ENCODE results near the gene OXNAD1. TPM values are rescaled to one million over a fixed set of nuclear protein-coding genes. Genes with fewer than 3 reads are reported as not detected.

OXNAD1 gene
- total and polyA plus RNA-seq, 2 of the 13 experiments (the other 11 are each of a cell fraction or from before 2014, with no cell fraction given): 9.9 to 18.8 TPM

DNA sequence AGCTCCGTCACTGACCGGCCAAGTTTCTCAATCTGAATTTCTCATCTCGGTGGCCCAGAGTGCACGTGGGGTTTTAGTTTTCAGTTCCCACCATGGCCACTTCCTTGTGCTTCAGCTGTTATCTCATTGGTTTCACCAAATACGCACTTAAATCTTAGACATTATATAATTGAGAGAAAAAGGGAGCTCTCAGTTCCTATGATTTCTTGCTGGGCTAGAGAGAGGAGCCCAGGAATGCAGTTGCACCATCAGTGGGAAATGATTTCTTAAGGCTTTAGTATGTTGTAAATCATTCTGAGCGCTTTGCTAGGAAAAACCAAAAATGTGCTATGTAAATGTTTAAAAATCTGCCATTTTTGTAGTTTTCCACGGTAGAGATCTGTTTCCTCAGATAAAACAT is 53.2 kb downstream of the OXNAD1 start:
- Histone ChIP-seq H3K9me3 (ENCODE audit: low read length) (no peaks in the 10 kb centered on the region), H3K4me3 (replicated peaks in 1 of 3; ENCODE audit: insufficient read depth in 1 of 3, low read depth in 2 of 3, low read length in 3 of 3) (no peak overlapping the region), H3K4me1 (ENCODE audit: insufficient read depth, low read length) (peaks cover 6% of the 10 kb centered on the region; the same call in 1 of the 2 replicates), H3K9ac (ENCODE audit: insufficient read depth, low read depth, low read length) (no peak overlapping the region), H3K27me3 (ENCODE audit: control insufficient read depth in 1 of 2, insufficient read depth in 2 of 2, low read length in 2 of 2) (no peaks in the 10 kb centered on the region), H3K79me2 (ENCODE audit: insufficient read depth, low read length) (no peaks in the 10 kb centered on the region), H3K27ac (ENCODE audit: extremely low read length, insufficient read depth, low read length) (no peak overlapping the region), H3K4me2 (ENCODE audit: low read depth, low read length) (no peak overlapping the region), H3K36me3 (replicated peaks in 1 of 2; ENCODE audit: control insufficient read depth in 1 of 2, insufficient read depth in 2 of 2, low read length in 2 of 2) (peaks cover 4 to 28% of the 10 kb centered on the region in 2 experiments; a peak in 4 of 5 replicates), H4K20me1 (ENCODE audit: insufficient read depth, low read length) (no peaks in the 10 kb centered on the region), H2AFZ (ENCODE audit: low read length) (no peak overlapping the region)
- ChIA-PET POLR2A (no interaction called here), CTCF (ENCODE audit: low intra/inter-chr PET ratio, low total read pairs) (no interaction called here)
- in situ Hi-C loops (cut with HindIII; ENCODE audit: extremely low pct_ligation_motif_present, low pct_unique_long_range_greater_than_20kb): no loop called here
- ATAC-seq: no peak
- BruUV-seq (replicated peaks): no TSS peak
- WGBS (ENCODE audit: low lambda C conversion rate): 91% methylated on average over 7 of the region's 7 CpGs
- intact Hi-C loops (cut with micrococcal nuclease; ENCODE audit: unreplicated experiment): no loop called here
- no peak for DNase-seq (ENCODE audit: low spot score)
- no peak for FAIRE-seq
- TF ChIP-seq ZFP90 (CRISPR knock-in tag; IDR thresholded peaks at IDR 0.05; ENCODE audit: borderline replicate concordance) (no peak), POLR2G (IDR thresholded peaks at IDR 0.05; ENCODE audit: low read depth, low read length) (no peak), CEBPG (CRISPR knock-in tag; IDR thresholded peaks at IDR 0.05) (no peak), ZNF331 (CRISPR knock-in tag; IDR thresholded peaks at IDR 0.05) (no peak), ZNF572 (CRISPR knock-in tag; IDR thresholded peaks at IDR 0.05) (no peak), ZNF224 (CRISPR knock-in tag; IDR thresholded peaks at IDR 0.05) (no peak), WIZ (CRISPR knock-in tag; IDR thresholded peaks at IDR 0.05) (no peak), JUND (CRISPR knock-in tag; IDR thresholded peaks at IDR 0.05) (no peak), HNRNPLL (IDR thresholded peaks at IDR 0.05; ENCODE audit: low read depth, low read length, poor library complexity, severe bottlenecking) (no peak), ZNF678 (CRISPR knock-in tag; IDR thresholded peaks at IDR 0.05) (no peak), ATM (IDR thresholded peaks at IDR 0.05; ENCODE audit: borderline replicate concordance) (no peak), KDM5B (CRISPR knock-in tag; IDR thresholded peaks at IDR 0.05; ENCODE audit: borderline replicate concordance) (no peak), GTF3A (CRISPR knock-in tag; conservative IDR thresholded peaks at IDR 0.05) (no peak)
- TF ChIP-seq, protein P1, sequence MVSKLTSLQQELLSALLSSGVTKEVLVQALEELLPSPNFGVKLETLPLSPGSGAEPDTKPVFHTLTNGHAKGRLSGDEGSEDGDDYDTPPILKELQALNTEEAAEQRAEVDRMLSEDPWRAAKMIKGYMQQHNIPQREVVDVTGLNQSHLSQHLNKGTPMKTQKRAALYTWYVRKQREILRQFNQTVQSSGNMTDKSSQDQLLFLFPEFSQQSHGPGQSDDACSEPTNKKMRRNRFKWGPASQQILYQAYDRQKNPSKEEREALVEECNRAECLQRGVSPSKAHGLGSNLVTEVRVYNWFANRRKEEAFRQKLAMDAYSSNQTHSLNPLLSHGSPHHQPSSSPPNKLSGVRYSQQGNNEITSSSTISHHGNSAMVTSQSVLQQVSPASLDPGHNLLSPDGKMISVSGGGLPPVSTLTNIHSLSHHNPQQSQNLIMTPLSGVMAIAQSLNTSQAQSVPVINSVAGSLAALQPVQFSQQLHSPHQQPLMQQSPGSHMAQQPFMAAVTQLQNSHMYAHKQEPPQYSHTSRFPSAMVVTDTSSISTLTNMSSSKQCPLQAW (CRISPR knock-in tag; IDR thresholded peaks at IDR 0.05): no peak
- TF ChIP-seq, protein P2, sequence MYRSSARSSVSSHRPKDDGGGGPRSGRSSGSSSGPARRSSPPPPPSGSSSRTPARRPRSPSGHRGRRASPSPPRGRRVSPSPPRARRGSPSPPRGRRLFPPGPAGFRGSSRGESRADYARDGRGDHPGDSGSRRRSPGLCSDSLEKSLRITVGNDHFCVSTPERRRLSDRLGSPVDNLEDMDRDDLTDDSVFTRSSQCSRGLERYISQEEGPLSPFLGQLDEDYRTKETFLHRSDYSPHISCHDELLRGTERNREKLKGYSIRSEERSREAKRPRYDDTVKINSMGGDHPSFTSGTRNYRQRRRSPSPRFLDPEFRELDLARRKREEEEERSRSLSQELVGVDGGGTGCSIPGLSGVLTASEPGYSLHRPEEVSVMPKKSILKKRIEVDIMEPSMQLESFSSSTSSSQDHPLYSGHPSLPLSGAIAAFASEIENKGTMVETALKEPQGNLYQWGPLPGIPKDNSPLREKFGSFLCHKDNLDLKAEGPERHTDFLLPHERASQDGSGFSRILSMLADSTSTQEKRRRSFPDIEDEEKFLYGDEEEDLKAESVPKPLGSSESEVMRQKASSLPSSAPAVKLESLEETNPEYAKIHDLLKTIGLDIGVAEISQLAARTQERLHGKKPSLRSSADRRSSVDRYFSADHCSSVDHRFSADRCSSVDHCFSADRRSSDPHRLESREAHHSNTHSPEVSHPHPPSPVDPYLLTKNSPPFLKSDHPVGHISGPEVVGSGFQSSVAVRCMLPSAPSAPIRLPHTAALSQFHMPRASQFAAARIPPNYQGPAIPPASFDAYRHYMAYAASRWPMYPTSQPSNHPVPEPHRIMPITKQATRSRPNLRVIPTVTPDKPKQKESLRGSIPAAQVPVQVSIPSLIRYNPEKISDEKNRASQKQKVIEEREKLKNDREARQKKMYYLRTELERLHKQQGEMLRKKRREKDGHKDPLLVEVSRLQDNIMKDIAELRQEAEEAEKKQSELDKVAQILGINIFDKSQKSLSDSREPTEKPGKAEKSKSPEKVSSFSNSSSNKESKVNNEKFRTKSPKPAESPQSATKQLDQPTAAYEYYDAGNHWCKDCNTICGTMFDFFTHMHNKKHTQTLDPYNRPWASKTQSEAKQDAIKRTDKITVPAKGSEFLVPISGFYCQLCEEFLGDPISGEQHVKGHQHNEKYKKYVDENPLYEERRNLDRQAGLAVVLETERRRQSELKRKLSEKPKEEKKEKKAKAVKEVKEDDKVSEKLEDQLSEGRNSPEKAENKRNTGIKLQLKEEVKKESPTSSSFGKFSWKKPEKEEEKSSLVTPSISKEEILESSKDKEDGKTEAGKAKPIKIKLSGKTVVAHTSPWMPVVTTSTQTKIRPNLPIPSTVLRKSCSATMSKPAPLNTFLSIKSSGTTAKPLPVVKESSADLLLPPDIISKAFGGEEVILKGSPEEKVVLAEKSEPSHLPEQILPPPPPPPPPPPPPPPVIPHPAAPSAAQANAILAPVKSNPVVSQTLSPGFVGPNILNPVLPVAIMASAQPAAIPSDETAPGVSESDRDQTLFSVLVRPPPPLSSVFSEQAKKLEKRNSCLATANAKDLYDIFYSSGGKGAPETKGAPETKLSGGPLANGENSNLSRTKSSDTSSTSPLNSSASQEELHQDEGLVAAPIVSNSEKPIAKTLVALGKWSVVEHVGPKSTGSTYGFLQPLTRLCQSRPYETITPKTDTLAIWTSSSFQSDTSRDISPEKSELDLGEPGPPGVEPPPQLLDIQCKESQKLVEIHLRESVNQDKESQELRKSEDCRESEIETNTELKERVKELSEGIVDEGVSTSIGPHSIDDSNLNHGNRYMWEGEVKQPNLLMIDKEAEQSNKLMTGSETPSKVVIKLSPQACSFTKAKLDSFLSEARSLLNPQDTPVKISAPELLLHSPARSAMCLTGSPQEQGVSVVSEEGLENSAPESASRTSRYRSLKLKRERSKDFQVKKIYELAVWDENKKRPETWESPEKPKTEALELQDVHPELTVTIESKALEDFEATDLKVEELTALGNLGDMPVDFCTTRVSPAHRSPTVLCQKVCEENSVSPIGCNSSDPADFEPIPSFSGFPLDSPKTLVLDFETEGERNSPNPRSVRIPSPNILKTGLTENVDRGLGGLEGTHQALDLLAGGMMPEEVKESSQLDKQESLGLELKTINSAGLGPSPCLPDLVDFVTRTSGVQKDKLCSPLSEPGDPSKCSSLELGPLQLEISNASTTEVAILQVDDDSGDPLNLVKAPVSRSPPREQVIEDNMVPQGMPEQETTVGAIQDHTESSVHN (CRISPR knock-in tag; IDR thresholded peaks at IDR 0.05): no peak

All from HepG2 (cell line).